ENCODE data around the gene EGLN3. TPM values are rescaled to one million over a fixed set of nuclear protein-coding genes. Genes with fewer than 3 reads are reported as not detected.

EGLN3 gene
- total RNA-seq, 1 donor = 2.3 TPM

DNA sequence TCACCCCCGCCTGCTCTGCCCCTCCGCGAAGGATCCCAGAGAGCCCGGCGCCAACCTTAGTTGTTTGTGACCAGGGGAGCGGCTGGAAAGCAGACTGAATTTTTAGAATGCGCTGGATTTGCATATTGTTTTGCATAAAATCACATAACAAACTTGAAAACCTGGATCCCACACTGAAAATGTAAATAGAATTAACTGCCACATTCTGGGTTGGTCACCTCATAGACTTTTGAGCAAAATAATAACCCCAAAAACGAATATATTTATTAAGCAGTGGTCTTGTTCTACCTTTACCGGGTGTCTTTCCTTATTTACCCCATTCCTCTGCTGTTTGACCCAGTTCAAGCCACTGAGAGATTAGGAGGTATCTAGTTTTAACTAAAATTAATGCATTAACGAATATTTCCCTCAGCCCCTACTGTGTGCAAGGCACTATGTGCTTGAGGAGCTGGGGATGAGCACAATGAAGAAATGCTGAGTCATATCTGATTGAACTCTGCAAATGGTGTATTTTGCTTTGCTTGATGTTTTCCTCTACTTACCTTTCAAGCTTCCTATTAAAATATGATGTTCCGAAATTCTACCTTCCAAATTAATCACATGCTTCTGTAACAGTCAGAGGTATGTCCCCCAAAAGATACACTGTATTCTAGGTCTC is 438 bp upstream of the EGLN3 start:
- H3K27me3 ChIP-seq (ENCODE audit: insufficient read depth, low read length) = peaks cover 52% of the 10 kb centered on the region
- peaks cover 20% of the 10 kb centered on the region for H3K4me1 ChIP-seq (ENCODE audit: insufficient read depth, low read length)
- peak overlapping the region; percentile 36 for H3K4me3 ChIP-seq (ENCODE audit: low read length)
- no peaks in the 10 kb centered on the region for H3K9me3 ChIP-seq (ENCODE audit: low read depth, low read length)

GRCh38 chr14:33949411-33949893 is 1.4 kb downstream of the EGLN3 start:
- Histone ChIP-seq H3K27me3 (ENCODE audit: insufficient read depth, low read length) (peaks cover 52% of the 10 kb centered on the region), H3K4me3 (ENCODE audit: low read length) (peak overlapping the region; percentile 36), H3K9me3 (ENCODE audit: low read depth, low read length) (no peaks in the 10 kb centered on the region), H3K4me1 (ENCODE audit: insufficient read depth, low read length) (peaks cover 20% of the 10 kb centered on the region)

- peaks cover 20% of the 10 kb centered on the region for H3K4me1 ChIP-seq (ENCODE audit: insufficient read depth, low read length)
- H3K9me3 ChIP-seq (ENCODE audit: low read depth, low read length) = no peaks in the 10 kb centered on the region
- no peak overlapping the region for H3K4me3 ChIP-seq (ENCODE audit: low read length)
- peaks cover 52% of the 10 kb centered on the region for H3K27me3 ChIP-seq (ENCODE audit: insufficient read depth, low read length)
Observed at GRCh38 chr14:33948869-33949408, 1.9 kb downstream of the EGLN3 start.

DNA sequence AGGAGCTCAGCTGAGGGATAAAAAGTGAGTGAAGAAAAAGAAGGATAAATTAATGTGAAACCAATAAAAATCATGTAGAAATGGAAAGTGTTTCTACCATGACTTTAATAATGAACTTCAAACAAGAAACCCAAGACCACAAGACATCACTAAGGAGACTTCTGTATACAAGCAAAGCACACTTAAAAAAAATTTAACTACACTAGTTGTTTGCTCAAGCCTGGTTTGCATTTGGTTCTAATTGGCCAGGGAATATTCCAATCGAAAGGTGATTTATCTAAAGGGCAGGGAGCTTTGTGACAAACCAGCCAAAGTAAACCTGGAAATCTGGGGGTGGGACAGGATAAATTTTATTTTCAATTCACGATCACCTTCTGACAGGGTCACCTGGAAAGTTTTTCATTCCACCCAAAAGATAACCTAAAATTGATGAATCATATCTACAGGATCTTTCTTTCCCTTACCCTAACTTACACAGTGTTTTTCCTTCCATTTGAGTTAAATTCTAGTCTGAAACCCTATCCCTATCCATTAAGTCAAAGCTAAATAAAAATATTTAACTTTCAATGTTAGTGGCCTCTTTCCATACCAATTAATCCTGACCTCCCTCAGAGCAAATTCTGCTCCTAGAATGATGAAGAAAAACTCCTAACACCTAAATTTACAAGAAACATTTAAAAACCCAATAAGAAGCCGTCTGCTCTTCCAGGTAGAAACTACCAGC is 2.6 kb downstream of the EGLN3 start:
- Histone ChIP-seq H3K4me3 (ENCODE audit: low read length) (no peak overlapping the region), H3K4me1 (ENCODE audit: insufficient read depth, low read length) (peaks cover 20% of the 10 kb centered on the region), H3K9me3 (ENCODE audit: low read depth, low read length) (no peaks in the 10 kb centered on the region), H3K27me3 (ENCODE audit: insufficient read depth, low read length) (peaks cover 48% of the 10 kb centered on the region)

DNA sequence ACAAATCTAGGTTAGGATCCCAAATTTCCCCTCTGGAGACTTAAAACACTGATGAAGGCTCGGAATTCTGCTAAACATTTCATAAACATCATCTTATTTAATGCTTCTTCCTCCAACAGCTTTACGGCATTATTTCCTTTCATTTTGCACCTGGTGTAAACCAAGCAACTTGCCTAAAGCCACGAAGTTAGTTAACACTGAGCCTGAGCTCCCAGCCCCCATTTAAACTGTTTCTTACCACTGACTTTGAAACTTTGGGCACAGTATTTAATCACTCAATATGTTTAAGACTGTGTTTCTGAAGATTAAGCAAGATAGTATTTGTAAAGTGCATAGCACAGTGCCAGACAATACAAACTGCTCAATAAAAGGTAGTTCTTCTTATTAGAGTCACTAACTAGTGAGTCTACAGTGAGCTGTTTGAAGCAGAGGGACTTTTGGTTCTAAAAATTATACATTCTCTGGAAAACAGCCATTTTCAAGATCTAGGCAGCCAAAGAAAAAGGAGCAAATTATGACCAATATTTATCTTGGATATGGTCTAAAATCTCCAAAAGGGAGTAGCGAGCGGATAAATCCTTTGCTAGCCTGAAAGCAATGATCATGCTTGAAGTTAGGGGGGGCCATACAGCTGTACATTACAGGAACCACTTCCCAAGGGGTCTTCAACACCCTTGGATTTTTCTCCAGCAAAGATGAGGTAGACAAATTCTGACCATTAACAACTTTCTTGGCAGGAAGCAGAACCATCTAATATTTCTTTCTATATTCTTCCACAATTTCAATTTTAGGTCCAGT is 4.0 kb downstream of the EGLN3 start:
- H3K4me1 ChIP-seq (ENCODE audit: insufficient read depth, low read length) = peaks cover 20% of the 10 kb centered on the region
- no peaks in the 10 kb centered on the region for H3K9me3 ChIP-seq (ENCODE audit: low read depth, low read length)
- no peak overlapping the region for H3K4me3 ChIP-seq (ENCODE audit: low read length)
- peaks cover 38% of the 10 kb centered on the region for H3K27me3 ChIP-seq (ENCODE audit: insufficient read depth, low read length)

- peaks cover 10% of the 10 kb centered on the region for H3K4me1 ChIP-seq (ENCODE audit: insufficient read depth, low read length)
- no peaks in the 10 kb centered on the region for H3K9me3 ChIP-seq (ENCODE audit: low read depth, low read length)
- H3K4me3 ChIP-seq (ENCODE audit: low read length) = no peak overlapping the region
- peaks cover 26% of the 10 kb centered on the region for H3K27me3 ChIP-seq (ENCODE audit: insufficient read depth, low read length)
Observed at GRCh38 chr14:33945210-33946088, 5.4 kb downstream of the EGLN3 start.

- H3K4me3 ChIP-seq (ENCODE audit: low read length) = no peak overlapping the region
Observed at GRCh38 chr14:33943096-33943883, 7.6 kb downstream of the EGLN3 start.

GRCh38 chr14:33941718-33942117 is 9.2 kb downstream of the EGLN3 start:
- H3K9me3 ChIP-seq (ENCODE audit: low read depth, low read length) = no peaks in the 10 kb centered on the region
- H3K27me3 ChIP-seq (ENCODE audit: insufficient read depth, low read length) = no peaks in the 10 kb centered on the region
- H3K4me1 ChIP-seq (ENCODE audit: insufficient read depth, low read length) = no peaks in the 10 kb centered on the region
- H3K4me3 ChIP-seq (ENCODE audit: low read length) = no peak overlapping the region

More at GRCh38 chr14:33943096-33943883, 7.6 kb downstream of the EGLN3 start:
- Histone ChIP-seq H3K4me1 (ENCODE audit: insufficient read depth, low read length) (no peaks in the 10 kb centered on the region), H3K27me3 (ENCODE audit: insufficient read depth, low read length) (peaks cover 4% of the 10 kb centered on the region), H3K9me3 (ENCODE audit: low read depth, low read length) (no peaks in the 10 kb centered on the region)

DNA sequence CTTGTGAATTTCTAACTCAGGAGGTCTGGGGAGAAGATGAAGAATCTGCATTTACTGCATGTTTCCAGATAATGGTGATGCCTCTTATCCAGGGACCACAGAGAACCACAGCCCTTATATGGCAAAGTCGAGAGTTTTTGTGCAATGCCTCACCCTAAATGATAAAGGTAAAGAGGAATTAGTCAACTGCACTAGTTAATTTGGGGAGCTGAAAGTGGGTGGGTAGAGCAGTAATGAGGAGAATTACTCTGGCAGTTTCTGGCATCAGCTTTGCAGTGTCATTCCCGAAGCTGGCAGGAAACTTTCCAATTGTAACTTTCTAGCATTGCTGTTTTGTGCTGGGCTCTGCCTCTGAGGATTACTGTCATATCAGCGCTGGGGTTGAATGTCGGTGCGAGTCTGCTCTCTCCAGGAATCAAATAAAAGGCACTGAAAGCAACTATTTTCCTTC is 10.3 kb downstream of the EGLN3 start:
- no peaks in the 10 kb centered on the region for H3K27me3 ChIP-seq (ENCODE audit: insufficient read depth, low read length)
- no peaks in the 10 kb centered on the region for H3K9me3 ChIP-seq (ENCODE audit: low read depth, low read length)
- no peak overlapping the region for H3K4me3 ChIP-seq (ENCODE audit: low read length)
- H3K4me1 ChIP-seq (ENCODE audit: insufficient read depth, low read length) = no peaks in the 10 kb centered on the region

- no peaks in the 10 kb centered on the region for H3K9me3 ChIP-seq (ENCODE audit: low read depth, low read length)
- H3K4me1 ChIP-seq (ENCODE audit: insufficient read depth, low read length) = no peaks in the 10 kb centered on the region
- H3K4me3 ChIP-seq (ENCODE audit: low read length) = no peak overlapping the region
- H3K27me3 ChIP-seq (ENCODE audit: insufficient read depth, low read length) = no peaks in the 10 kb centered on the region
Observed at GRCh38 chr14:33938131-33938949, 12.5 kb downstream of the EGLN3 start.

DNA sequence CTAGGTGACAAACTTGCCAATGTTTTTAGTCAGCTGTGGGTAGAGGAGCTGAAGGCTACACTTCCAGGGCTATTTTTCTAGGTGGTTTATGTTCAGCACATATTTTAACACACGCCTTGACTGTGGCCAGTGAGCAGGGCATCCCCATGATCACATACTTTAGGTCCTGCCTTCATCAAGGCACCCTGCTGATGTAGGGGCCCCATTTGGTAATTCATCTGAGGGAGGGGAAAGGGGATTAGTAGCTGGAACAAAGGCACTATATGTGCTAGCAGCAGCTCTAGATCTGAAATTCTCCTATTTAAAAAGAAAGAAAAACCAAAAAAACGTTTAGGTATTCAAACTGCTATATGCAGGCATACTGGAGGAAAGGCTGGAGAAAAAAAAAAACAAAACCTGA is 14.5 kb downstream of the EGLN3 start:
- H3K9me3 ChIP-seq (ENCODE audit: low read depth, low read length) = no peaks in the 10 kb centered on the region
- no peaks in the 10 kb centered on the region for H3K27me3 ChIP-seq (ENCODE audit: insufficient read depth, low read length)
- H3K4me1 ChIP-seq (ENCODE audit: insufficient read depth, low read length) = no peaks in the 10 kb centered on the region
- H3K4me3 ChIP-seq (ENCODE audit: low read length) = no peak overlapping the region

- Histone ChIP-seq H3K27me3 (ENCODE audit: insufficient read depth, low read length) (no peaks in the 10 kb centered on the region), H3K4me1 (ENCODE audit: insufficient read depth, low read length) (no peaks in the 10 kb centered on the region), H3K4me3 (ENCODE audit: low read length) (no peak overlapping the region), H3K9me3 (ENCODE audit: low read depth, low read length) (no peaks in the 10 kb centered on the region)
Observed at GRCh38 chr14:33934938-33935337, 15.9 kb downstream of the EGLN3 start.

Data from mononuclear cell (primary cell).